ENCODE data around the gene CCDC9. TPM values are rescaled to one million over a fixed set of nuclear protein-coding genes. Genes with fewer than 3 reads are reported as not detected.

Gene CCDC9
- total RNA-seq, 2 donors from 2014 or later = 27.9 to 48.7 TPM

DNA sequence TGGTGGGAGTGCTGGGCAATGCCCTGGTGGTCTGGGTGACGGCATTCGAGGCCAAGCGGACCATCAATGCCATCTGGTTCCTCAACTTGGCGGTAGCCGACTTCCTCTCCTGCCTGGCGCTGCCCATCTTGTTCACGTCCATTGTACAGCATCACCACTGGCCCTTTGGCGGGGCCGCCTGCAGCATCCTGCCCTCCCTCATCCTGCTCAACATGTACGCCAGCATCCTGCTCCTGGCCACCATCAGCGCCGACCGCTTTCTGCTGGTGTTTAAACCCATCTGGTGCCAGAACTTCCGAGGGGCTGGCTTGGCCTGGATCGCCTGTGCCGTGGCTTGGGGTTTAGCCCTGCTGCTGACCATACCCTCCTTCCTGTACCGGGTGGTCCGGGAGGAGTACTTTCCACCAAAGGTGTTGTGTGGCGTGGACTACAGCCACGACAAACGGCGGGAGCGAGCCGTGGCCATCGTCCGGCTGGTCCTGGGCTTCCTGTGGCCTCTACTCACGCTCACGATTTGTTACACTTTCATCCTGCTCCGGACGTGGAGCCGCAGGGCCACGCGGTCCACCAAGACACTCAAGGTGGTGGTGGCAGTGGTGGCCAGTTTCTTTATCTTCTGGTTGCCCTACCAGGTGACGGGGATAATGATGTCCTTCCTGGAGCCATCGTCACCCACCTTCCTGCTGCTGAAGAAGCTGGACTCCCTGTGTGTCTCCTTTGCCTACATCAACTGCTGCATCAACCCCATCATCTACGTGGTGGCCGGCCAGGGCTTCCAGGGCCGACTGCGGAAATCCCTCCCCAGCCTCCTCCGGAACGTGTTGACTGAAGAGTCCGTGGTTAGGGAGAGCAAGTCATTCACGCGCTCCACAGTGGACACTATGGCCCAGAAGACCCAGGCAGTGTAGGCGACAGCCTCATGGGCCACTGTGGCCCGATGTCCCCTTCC lies 63.9 kb downstream of the CCDC9 start:
- H3K27me3 ChIP-seq (replicated peaks; ENCODE audit: insufficient read depth) = no peaks in the 10 kb centered on the region
- H3K27ac ChIP-seq = no peak overlapping the region
- TF ChIP-seq POLR2AphosphoS5 (IDR thresholded peaks at IDR 0.05) (no peak), POLR2A (IDR thresholded peaks at IDR 0.05) (no peak)
- TF ChIP-seq, protein P1, sequence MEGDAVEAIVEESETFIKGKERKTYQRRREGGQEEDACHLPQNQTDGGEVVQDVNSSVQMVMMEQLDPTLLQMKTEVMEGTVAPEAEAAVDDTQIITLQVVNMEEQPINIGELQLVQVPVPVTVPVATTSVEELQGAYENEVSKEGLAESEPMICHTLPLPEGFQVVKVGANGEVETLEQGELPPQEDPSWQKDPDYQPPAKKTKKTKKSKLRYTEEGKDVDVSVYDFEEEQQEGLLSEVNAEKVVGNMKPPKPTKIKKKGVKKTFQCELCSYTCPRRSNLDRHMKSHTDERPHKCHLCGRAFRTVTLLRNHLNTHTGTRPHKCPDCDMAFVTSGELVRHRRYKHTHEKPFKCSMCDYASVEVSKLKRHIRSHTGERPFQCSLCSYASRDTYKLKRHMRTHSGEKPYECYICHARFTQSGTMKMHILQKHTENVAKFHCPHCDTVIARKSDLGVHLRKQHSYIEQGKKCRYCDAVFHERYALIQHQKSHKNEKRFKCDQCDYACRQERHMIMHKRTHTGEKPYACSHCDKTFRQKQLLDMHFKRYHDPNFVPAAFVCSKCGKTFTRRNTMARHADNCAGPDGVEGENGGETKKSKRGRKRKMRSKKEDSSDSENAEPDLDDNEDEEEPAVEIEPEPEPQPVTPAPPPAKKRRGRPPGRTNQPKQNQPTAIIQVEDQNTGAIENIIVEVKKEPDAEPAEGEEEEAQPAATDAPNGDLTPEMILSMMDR (IDR thresholded peaks at IDR 0.05) = no peak
- intact Hi-C loops (cut with DNase I) = no loop called here
- H3K36me3 ChIP-seq = no peaks in the 10 kb centered on the region
- no peaks in the 10 kb centered on the region for H3K4me1 ChIP-seq (replicated peaks)
- WGBS = 94% methylated on average over 44 of the region's 46 CpGs
- no peak overlapping the region for H3K4me3 ChIP-seq
- no peaks in the 10 kb centered on the region for H3K9me3 ChIP-seq
- DNase-seq (ENCODE audit: low spot score) = no peak

MicroRNAs within 50 kb of the gene (microRNA counts, 767-probe panel; counts per million panel counts)
- 431 to 1,117 counts per million in 2 donors for microRNA hsa-miR-3190-5p

Small RNA genes lying within 50 kb of the gene (microRNA-seq; reads per million reads assigned to microRNA genes)
- not detected for gene MIR3190
- gene MIR3191 = not detected

Small RNA genes lying within 50 kb of the gene (small RNA-seq; reads per million reads assigned to genes)
- gene MIR3190 = 0 reads per million in 2 donors

Other genes starting within 250 kb of the CCDC9 start
- under 1 TPM; 0.27 to 0.51 TPM for gene NPAS1, start 236.7 kb upstream of the CCDC9 start, total RNA-seq
- 10 to 100 TPM; 23.4 to 55.5 TPM for gene TMEM160, start 207.9 kb upstream of the CCDC9 start, total RNA-seq
- gene ZC3H4, start 142.7 kb upstream of the CCDC9 start, total RNA-seq = 10 to 100 TPM; 35.3 to 49.1 TPM
- gene SAE1, start 125.7 kb upstream of the CCDC9 start, total RNA-seq = 10 to 100 TPM; 48.4 to 73.0 TPM
- 10 to 100 TPM; 11.1 to 12.8 TPM for gene BBC3, start 25.3 kb upstream of the CCDC9 start, total RNA-seq
- gene INAFM1, start 18.4 kb downstream of the CCDC9 start, total RNA-seq = 10 to 100 TPM; 11.4 to 30.2 TPM
- gene C5AR1, start 53.3 kb downstream of the CCDC9 start, total RNA-seq = 1 to 10 TPM; 1.6 to 4.6 TPM
- gene C5AR2, start 75.7 kb downstream of the CCDC9 start, total RNA-seq = 1 to 10 TPM in 1 of 2 donors, not detected in 1; 1.9 TPM
- gene DHX34, start 92.8 kb downstream of the CCDC9 start, total RNA-seq = 10 to 100 TPM; 15.5 to 41.8 TPM
- 10 to 100 TPM; 16.2 to 41.6 TPM for gene MEIS3, start 163.0 kb downstream of the CCDC9 start, total RNA-seq
- 1 to 10 TPM; 1.3 to 7.7 TPM for gene SLC8A2, start 215.4 kb downstream of the CCDC9 start, total RNA-seq
- gene KPTN, start 227.7 kb downstream of the CCDC9 start, total RNA-seq = 1 to 10 TPM; 8.8 to 9.0 TPM

All from prostate gland (tissue), 2 donors.